Measurements from ENCODE around the gene ZDHHC13. TPM values are rescaled to one million over a fixed set of nuclear protein-coding genes. Genes with fewer than 3 reads are reported as not detected.

Gene ZDHHC13, protein sequence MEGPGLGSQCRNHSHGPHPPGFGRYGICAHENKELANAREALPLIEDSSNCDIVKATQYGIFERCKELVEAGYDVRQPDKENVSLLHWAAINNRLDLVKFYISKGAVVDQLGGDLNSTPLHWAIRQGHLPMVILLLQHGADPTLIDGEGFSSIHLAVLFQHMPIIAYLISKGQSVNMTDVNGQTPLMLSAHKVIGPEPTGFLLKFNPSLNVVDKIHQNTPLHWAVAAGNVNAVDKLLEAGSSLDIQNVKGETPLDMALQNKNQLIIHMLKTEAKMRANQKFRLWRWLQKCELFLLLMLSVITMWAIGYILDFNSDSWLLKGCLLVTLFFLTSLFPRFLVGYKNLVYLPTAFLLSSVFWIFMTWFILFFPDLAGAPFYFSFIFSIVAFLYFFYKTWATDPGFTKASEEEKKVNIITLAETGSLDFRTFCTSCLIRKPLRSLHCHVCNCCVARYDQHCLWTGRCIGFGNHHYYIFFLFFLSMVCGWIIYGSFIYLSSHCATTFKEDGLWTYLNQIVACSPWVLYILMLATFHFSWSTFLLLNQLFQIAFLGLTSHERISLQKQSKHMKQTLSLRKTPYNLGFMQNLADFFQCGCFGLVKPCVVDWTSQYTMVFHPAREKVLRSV
- polyA plus RNA-seq (2012; ENCODE audit: insufficient read length, low read depth), result 2.5 TPM

- peak; percentile 83 for TF ChIP-seq POLR2AphosphoS5 (IDR thresholded peaks at IDR 0.05; ENCODE audit: low read depth, low read length)
- TF ChIP-seq TAF1 (IDR thresholded peaks at IDR 0.05; ENCODE audit: borderline replicate concordance, insufficient read depth, low read length), result peak; percentile 77; the same call in 1 of the 2 replicates
- no peak for TF ChIP-seq SIN3A (IDR thresholded peaks at IDR 0.05; ENCODE audit: borderline replicate concordance, insufficient read depth, low read length)
- TF ChIP-seq REST (IDR thresholded peaks at IDR 0.05; ENCODE audit: insufficient read depth in 1 of 2, low read depth in 2 of 2, low read length in 2 of 2), result no peak
- peak; percentile 72 for TF ChIP-seq FOXP2 (optimal IDR thresholded peaks at IDR 0.05; ENCODE audit: borderline replicate concordance, extremely low read depth, extremely low read length, insufficient read depth)
Measured at GRCh38 chr11:19116971-19117759, at the start of gene ZDHHC13. Gene ZDHHC13, plus strand, starts transcription at chr11:19117168. Its CDS starts 82 bp downstream, at chr11:19117250.

- TF ChIP-seq REST (IDR thresholded peaks at IDR 0.05; ENCODE audit: insufficient read depth in 1 of 2, low read depth in 2 of 2, low read length in 2 of 2) (no peak), SIN3A (IDR thresholded peaks at IDR 0.05; ENCODE audit: borderline replicate concordance, insufficient read depth, low read length) (peak; percentile 27; the same call in 1 of the 2 replicates), FOXP2 (optimal IDR thresholded peaks at IDR 0.05; ENCODE audit: borderline replicate concordance, extremely low read depth, extremely low read length, insufficient read depth) (no peak)
Measured at GRCh38 chr11:19071255-19071654, 45.7 kb upstream of the ZDHHC13 start.

GRCh38 chr11:19072464-19072863 lies 44.5 kb upstream of the ZDHHC13 start:
- TF ChIP-seq SIN3A (IDR thresholded peaks at IDR 0.05; ENCODE audit: borderline replicate concordance, insufficient read depth, low read length) (no peak), REST (IDR thresholded peaks at IDR 0.05; ENCODE audit: insufficient read depth in 1 of 2, low read depth in 2 of 2, low read length in 2 of 2) (no peak), TAF1 (IDR thresholded peaks at IDR 0.05; ENCODE audit: borderline replicate concordance, insufficient read depth, low read length) (no peak), POLR2AphosphoS5 (IDR thresholded peaks at IDR 0.05; ENCODE audit: low read depth, low read length) (no peak), FOXP2 (optimal IDR thresholded peaks at IDR 0.05; ENCODE audit: borderline replicate concordance, extremely low read depth, extremely low read length, insufficient read depth) (no peak)

DNA sequence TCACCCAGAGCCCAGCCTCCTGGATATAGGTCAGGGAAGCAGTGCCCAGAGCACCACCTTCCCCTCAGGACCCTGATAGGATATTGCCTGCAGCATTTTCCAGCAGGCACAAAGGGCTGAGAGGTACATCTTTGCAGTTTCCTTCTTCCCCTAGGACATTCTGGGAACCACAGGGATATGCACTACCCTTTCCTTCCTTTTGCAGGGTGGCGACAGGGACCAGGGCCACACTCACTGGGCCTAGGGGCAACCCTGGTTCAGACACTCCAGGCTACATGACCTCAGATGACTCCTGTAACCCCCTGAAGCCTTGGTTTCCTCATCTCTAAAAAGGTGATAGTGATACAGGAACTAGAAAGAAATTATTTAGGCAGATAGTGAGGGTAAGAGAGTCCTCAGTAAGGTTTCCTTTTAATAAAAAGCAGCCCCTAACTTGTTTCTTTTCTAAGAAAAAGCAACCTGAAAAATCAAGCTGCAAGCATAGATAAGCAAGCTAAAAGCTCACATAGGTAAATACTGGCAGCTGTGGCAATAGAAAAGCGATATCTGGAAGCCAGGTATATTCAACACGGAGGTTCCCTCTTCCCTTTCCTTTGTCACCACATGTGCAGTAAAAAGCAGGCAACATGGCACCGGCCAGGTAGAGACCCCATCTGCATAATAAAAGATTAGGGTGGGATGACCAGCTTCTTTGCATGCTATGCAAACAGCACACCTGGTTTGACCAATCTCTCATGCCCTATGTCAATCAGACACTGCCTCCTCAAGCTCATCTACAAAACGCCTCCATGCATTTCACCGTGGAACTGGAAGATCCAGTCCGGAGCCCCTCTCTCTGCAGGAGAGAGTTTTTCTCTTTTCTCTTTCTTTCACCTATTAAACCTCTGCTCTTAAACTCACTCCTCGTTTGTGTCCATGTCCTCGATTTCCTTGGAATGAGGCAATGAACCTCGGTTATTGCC lies 43.2 kb upstream of the ZDHHC13 start:
- TF ChIP-seq SIN3A (IDR thresholded peaks at IDR 0.05; ENCODE audit: borderline replicate concordance, insufficient read depth, low read length), result no peak
- no peak for TF ChIP-seq TAF1 (IDR thresholded peaks at IDR 0.05; ENCODE audit: borderline replicate concordance, insufficient read depth, low read length)
- no peak for TF ChIP-seq POLR2AphosphoS5 (IDR thresholded peaks at IDR 0.05; ENCODE audit: low read depth, low read length)
- no peak for TF ChIP-seq REST (IDR thresholded peaks at IDR 0.05; ENCODE audit: insufficient read depth in 1 of 2, low read depth in 2 of 2, low read length in 2 of 2)
- no peak for TF ChIP-seq FOXP2 (optimal IDR thresholded peaks at IDR 0.05; ENCODE audit: borderline replicate concordance, extremely low read depth, extremely low read length, insufficient read depth)

Measured in PFSK-1 (cell line).